SIG-M5 (cell line): Measurements from ENCODE around the gene PLEKHG4B.
"Not testable (repeated sequence)": the region's sequence is repeated elsewhere in the genome, so short reads cannot be mapped to it uniquely, and the experiment has no call there.

ENCODE experiments used
- DNase-seq: peaks from one replicate; lab custom pipeline; 2025; lab: John Stamatoyannopoulos, UW

Gene PLEKHG4B

DNA sequence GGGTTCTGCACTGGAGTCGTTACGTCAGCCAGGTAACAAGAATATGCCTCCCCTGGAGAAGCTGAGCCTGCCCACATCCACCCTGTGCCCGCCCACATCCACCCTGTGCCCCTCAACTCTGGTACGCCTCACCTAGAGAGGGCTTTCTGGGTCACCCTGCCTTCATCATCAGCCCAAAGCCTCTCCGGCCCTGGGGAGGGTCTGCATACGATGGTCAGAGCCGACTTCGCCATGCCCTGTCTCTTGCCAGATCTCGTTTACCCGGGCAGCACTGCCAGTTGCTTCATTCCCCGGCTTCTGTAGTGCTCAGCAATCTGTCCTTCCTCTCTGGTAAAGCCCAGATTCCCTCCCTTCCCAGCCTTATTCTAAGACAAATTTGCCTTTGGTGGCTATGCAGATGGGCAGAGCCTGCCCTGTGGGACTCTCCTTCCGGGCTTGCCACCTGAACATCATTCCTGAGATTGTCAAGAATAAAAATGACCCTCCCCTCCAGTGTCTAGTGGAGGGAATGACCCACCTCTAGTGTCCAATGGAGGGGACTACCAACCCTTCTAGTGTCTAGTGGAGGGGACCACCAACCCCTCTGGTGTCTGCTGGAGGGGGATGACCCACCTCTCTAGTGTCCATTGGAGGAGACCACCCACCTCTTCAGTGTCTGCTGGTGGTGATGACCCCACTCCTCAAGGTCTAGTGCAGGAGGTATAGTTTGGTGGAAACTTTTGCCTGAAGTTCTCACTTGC, 3.4 kb downstream of the PLEKHG4B start:
- no peak for DNase-seq

DNA sequence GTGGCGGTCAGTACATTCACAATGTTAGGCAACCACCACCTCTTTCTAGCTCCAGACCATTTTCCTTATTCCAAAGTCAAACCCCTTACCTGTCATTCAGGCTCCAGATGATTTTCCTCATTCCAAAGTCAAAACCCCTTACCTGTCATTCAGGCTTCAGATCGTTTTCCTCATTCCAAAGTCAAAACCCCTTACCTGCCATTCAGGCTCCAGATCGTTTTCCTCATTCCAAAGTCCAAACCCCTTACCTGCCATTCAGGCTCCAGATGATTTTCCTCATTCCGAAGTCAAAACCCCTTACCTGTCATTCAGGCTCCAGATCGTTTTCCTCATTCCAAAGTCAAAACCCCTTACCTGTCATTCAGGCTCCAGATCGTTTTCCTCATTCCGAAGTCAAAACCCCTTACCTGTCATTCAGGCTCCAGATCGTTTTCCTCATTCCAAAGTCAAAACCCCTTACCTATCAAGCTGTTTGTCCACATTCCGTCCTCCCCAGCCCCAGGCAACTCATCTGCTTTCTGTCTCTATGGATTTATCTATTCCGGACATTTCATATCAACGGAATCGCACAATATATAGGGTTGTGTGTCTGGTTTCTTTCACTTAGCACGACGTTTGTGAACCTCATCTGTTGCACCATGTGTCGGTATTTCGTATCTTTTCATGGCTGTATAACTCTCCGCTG, 5.2 kb downstream of the PLEKHG4B start:
- DNase-seq, result no peak

DNA sequence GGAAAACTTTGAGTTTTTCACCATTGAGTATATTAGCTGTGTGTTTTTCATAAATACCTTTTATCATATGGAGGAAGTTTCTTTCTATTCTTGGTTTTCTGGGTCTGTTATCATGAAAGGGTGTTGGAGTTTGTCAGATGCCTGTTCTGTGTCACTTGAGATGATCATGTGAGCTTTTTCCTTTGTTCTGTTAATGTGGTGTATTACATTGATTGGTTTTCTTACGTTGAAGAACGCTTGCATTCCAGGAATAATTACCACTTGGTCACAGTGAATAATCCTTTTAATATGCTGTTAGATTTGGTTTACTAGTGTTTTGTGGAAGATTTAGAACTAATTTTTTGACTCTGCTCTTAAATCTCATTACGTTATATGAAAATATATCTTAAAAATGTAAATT, 7.8 kb downstream of the PLEKHG4B start:
- DNase-seq, result no peak

DNA sequence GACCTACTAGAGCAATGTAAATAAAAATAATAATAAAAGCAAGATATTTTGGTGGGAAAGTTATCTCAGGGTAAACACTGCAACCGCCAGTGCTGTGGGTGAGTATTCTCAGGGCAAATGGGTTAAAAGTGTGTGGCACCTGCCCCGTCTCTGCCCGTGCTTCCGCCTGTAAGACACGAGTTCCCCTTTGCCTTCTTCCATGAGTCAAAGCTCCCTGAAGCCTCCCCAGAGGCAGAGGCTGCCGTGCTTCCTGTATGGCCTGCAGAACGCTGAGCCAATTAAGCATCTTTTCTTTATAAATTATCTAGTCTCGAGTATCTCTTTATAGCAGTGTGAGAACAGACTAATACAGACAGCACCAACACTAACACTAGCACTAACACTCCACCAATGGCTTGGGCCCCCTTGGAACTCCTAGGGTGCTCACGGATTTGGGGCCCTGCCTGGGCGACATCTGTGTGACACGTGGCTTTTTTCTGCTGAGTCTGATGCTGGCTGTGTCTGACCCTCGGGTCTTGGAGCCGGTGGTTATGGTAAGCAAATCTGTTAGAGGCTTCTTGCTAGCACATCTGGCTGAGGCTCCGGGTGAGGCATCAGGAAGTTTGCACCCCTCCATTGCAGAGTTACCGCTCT, 10.6 kb downstream of the PLEKHG4B start:
- DNase-seq, result no peak

DNA sequence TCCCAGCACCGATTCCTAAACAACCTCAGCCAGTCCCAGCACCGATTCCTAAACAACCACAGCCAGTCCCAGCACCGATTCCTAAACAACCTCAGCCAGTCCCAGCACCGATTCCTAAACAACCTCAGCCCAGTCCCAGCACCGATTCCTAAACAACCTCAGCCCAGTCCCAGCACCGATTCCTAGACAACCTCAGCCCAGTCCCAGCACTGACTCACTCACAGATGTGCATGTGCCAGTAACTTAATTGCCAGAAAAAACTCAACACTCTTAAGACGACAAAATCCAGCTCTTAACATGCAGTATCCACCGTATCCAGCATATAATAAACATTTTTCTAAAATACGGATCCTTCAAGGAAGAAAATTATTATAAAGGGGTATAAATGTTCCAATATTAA, 12.1 kb downstream of the PLEKHG4B start:
- not testable (repeated sequence) for DNase-seq

DNA sequence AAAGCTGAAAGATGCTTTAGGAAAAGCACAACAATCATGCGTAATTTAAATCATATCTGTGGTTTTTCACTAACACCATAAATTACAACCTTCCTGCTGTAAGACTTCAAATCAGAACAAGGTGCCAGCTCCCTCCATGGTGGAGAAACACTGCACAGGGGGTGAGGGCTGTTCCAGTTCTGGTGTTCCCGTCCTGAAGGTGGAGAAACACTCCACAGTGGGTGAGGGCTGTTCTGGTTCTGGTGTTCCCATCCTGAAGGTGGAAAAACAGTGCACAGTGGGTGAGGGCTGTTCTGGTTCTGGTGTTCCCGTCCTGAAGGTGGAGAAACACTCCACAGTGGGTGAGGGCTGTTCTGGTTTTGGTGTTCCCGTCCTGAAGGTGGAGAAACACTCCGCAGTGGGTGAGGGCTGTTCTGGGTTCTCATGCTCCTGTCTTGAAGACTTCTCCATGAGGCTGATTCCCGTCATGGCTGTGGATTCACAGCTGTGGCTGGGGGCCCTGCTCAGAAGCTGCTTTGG, 12.9 kb downstream of the PLEKHG4B start:
- DNase-seq, result no peak

DNA sequence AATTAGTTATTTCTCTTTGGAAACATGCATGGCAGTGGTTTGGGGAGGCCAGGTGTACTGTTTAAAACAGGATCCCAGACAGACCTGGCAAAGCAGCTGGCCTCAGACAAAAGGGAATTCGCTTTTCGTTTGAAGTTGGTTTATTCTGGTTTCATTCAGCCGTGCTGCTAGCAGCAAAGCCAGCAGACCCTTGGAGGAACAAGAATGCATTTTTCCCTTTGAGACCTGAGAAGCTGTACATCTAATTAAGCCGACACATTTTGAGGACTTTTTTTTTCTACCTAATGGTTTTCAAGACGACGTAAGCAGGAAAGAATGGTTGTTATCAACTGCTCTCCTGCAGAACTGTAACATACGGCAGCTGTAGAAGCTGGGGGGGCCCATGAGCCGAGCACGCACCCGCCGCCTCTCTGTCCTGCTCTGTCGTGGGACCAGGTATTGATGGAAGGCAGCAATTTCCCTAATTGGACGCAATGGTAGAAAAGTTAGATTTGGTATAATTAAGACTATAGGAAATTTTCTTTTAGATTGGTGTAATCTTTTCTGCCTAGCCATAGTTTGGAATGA, 13.6 kb downstream of the PLEKHG4B start:
- no peak for DNase-seq

DNA sequence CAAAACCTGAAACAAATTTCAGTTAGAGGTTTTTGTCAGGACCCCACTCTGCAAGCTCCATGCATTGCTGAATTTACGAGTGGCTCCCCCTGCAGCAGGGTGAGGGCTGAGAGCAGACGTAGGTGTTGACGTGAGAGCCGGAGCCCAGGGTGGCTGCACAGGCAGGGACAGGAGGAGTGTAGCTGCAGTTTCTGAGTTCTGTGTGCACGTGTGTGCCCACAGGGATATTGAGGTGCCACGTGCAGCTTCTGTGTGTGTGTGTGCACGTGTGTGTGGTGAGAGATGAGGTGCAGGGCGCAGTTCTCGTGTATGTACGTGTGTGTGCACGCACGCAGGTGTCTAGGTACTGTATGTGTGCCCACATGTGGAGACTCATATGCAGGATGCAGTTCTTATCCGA, 14.6 kb downstream of the PLEKHG4B start:
- no peak for DNase-seq

DNA sequence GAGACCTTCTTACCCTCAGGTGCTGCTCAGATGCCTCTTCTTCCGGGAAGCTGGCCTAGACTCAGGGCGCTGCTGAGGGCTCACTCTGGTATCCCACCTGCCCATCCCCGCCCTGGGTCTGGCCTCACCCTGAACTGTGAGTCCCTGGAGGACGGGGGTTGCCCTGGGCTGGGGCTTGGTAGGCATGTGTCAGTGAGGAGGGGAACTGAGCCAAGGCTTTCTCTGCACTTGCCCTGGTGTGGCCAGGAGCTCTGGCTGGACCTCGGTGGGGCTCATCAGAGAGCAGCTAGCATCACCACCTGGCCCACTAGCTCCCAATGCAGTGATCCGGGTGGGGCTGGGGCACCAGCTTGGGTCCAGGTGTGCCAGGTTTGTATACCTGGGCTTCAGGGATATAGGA, 15.6 kb downstream of the PLEKHG4B start:
- DNase-seq, result no peak

DNA sequence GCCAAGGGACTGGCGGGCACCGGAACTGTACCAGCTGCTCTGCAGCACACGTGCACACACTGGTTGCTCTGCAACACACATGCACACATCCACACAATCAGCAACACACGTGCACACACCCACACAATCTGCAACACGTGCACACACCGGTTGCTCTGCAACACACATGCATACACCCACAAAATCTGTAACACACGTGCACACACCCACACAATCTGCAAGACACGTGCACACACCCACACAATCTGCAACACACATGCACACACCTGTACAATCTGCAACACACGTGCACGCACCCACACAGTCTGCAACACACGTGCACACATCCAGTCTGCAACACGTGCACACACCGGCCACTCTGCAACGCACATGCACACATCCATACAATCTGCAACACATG, 17.9 kb downstream of the PLEKHG4B start:
- no peak for DNase-seq

DNA sequence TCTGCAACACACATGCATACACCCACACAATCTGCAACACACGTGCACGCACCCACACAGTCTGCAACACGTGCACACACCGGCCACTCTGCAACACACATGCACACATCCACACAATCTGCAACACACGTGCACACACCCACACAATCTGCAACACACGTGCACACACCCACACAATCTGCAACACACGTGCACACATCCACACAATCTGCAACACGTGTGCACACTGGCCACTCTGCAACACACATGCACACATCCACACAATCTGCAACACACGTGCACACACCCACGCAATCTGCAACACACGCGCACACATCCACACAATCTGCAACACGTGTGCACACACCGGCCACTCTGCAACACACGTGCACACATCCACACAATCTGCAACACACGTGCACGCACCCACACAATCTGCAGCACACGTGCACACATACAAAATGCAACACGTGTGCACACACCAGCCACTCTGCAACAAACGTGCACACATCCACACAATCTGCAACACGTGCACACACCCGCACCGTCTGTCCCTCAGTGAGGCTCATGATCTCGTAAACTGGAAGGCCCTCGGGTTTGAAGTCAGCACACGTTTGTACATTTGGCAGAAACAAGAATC, 18.4 kb downstream of the PLEKHG4B start:
- DNase-seq, result no peak

DNA sequence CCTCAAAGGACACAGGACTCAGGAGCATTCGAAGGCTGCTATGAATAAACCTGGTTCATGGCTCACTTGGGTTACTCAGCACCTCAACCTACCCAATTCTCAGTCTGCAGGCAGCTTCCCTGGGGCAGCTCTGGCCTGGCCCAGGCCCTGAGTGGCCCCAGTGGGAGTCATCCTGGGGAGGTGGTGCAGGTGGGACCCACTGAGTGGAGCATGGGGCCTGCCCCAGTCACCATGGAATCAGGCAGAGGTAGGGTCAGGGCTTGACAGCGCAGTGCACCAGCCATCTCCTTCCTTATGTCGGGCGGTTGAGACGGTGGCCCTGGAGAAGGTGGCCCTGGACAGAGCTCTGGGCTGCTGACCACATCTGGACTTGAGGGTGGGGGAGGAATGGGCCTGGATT, 19.2 kb downstream of the PLEKHG4B start:
- no peak for DNase-seq

DNA sequence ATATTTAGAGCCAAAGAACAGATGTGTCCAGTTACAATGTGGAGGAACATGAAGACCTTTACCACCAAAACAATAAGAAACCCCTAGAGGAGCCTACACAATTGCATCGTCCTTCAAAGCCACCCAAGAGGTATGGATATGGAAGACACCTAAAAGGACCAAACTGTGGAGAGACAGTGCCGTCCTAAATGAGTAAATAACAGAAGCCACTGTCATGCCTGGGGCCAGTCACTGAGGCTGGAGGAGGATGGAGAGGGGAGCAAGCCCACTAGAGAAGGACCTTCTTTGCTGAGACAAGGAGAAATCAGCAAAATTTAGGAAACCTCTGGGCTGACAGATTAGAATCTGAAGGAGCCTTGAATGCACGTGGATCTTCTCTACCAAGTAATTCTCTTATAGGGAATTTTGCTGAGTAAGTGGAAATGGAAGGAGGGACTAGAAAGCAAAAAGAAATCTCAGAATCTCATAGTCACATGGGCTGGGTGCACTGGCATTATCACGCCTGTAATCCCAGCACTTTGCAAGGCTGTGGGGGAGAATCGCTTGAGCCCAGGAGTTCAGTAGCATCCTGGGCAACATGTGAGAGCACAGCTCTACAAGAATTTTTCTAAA, 27.6 kb downstream of the PLEKHG4B start:
- no peak for DNase-seq

DNA sequence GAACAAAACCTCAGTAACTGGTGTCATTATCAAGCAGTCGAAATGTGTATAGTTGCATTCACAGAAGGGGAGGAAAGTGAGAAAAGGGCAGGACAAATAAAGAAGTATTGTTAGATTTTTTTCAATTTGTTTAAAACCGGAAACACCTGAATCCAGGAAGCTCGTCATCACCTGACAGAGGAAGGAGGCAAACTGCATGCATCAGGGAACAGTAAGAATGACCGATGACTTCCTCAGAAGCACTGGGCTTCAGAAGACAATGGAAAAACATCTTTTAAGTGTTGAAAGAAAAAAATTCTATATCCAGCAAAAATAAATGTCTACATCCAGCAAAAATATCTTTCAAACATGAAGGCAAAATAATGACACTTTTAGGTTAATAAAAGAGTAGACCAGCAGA, 29.5 kb downstream of the PLEKHG4B start:
- no peak for DNase-seq

DNA sequence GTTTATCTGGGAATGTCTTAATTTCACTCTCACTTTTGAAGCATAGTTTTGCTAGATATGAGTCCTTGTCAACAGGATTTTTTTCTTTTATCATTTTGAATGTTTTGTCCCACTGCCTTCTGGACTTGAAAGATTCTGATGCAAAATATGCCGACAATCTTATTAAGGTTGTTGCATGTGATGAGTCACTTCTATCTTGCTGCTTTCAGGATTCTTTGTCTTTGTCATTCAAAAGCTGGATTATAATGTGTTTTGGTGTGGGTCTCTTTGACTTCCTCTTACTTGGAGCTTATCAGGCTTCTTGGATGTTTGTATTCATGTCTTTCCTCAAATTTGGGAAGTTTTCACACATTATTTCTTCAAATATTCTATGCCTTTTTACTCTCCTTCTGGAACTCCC, 33.8 kb downstream of the PLEKHG4B start:
- no peak for DNase-seq

DNA sequence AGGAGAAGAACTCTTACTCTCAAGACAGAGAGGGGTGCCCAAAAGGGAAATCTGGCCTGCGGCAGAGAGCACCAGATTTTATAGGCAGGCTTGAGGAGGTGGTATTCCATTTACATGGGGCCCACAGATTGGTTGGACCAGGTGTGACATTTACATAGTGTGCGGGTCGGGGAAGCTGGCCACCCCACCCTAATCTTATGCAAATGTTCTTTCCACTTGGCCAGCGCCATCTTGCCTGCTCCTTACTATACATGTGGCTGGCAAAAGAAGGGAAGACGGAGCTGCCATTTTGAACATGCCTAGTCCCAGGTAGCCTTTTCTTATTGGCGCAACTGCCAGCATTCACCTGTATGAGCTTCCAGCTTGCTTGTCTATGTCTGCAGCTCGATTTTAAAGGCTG, 34.8 kb downstream of the PLEKHG4B start:
- DNase-seq, result no peak

DNA sequence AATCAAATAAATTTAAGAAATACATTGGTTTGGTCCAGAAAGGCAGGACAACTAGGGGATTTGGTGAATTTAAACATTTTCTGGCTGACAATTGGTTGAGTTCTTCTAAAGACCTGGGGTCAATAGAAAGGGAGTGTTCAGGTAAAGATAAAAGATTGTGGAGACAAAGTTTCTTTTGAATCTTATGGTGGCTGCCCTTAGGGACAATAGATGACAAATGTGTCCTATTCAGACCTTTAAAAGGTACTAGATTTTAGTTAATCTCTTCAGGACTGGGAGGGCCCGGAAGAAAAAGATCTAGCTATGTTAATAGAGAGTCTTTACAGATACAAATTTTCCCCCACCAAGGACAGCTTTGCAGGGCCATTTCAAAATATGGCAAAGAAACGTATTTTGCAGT, 35.9 kb downstream of the PLEKHG4B start:
- DNase-seq, result no peak

DNA sequence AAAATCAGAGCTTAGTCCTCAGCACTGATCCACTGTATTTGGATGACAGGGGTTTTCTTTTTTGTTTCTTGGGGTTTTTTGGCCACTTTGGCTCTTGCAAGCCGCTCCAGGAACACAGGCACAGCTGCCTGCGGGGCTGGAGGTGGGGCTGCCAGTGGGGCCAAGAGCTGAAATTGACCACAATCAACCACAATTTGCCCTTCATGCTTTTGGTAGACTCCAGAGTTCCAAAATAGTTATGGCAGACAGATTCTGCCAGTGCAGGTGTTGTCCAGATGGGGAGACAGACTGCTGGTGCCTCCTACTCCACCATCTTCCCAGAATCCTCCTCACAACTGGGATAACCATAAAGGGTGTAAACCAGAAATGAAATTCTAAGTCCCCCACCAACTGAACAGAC, 36.5 kb downstream of the PLEKHG4B start:
- DNase-seq, result no peak

DNA sequence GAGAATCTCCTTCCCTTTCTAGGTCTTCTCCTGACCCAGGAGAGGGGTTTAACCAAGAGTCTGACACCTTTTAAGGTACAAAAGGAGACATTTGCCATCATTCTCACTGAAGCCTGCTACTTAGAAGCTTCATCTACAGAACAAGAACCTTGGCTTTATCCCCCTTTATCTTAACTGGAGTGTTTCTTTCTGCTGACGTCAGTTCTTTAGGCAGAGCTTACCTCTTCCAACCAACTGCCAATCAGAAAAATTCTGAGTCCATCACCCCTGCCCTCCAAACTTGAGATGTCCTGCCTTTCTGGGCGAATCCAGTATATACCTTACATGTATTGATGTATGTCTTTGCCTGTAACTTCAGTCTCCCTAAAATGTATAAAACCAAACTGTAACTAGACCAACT, 37.2 kb downstream of the PLEKHG4B start:
- DNase-seq, result no peak

DNA sequence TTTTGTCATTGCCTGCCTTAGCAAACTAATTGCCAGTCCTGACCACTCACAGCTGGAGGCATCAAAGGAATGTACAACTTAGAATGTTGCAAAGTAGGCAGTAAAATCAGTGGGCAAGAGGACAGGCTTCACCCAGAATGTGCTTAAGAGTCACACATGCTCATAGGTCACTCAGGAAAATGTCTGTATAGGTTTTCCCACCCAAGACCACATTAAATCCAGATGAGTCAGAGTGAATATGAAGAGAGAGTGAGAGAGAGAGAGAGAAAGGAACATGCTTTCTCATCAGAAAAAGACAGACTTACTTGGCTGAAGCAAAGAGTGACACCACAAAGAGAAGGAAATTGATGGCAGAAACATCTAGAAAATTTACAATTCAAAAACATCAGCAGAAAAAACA, 37.9 kb downstream of the PLEKHG4B start:
- no peak for DNase-seq

DNA sequence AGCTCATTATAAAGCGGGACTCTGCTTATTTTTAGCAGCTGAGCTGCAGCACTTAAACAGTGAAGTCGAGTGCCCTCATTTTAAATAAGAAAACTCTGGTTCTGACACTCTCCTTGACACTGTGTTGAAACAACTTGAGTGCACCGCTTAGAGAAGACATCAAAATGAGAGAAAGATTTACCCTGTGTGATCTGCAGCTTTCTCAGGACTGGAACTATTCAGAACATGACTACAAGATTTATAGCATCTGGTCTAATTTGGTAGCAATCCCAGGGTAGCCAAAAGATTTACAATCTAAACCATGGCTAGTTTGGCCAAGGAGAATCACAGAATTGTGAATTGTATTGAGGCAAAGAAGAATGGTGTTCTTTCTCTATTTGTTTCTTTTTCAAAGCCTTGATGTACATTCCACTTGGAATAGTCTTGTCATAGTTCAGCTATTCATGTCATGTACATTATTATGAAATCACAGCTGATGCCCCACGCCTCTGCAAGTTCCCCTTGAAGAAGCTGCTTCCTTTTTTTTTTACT, 38.7 kb downstream of the PLEKHG4B start:
- DNase-seq, result no peak

DNA sequence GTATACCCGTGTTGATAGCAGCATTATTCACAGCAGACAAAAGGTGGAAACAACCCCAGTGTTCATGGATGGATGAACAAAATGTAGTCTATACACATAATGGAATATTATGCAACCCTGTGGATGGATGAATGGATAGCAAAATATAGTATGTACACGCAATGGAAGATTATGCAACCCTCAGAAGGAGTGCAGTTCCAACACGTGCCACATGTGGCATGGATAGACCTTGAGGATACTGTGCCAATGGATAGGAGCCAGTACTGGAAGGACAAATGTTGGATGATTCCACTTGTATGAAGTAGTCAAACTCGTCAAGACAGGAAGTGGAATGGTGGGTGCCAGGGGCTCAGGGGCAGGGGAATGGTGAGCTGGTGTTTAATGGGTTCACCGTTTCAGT, 44.9 kb downstream of the PLEKHG4B start:
- no peak for DNase-seq
